D341Med (cell line): Measurements from ENCODE around the gene SREK1IP1.
"Not testable (repeated sequence)": the region's sequence is repeated elsewhere in the genome, so short reads cannot be mapped to it uniquely, and the experiment has no call there.

Experiments
- DNase-seq: peaks from one replicate; pipeline ENCODE4 v3.0.0; 2012; ENCODE audit warnings: low spot score

SREK1IP1 gene

DNA sequence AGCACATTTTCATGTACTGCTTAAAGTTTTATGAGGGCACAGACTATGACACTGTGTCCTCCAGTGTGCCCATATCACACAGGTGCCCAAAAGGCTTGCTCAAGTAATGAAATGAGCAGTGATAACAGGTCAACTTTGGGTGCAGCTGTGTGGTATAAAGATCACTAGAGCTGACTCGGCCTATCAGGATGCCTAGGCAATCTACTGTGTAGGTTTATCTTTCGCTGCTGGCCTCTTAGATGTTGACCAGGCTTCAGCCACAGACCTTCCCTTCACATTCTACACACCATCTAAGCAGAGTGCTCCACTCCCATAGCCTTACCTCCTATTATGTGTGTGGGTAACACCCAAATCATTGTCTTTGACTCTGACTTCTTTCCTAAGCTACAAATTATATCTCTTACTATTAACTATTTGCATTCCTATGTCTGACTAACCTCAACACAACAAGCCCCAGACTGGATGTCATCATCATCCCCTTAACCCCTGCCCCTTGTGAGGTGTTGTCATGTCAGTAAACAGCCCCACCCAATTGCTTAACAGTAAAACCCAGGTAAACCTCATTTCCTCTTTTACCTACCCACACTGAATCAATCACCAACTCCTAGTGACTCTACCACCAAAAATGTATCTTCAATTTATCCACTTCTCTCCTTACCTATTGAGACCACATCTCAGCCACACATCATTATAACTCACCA is 2.5 kb downstream of the SREK1IP1 start:
- no peak for DNase-seq

- DNase-seq, result no peak
Measured at GRCh38 chr5:64763948-64764503, 4.5 kb downstream of the SREK1IP1 start.

- DNase-seq, result no peak
Measured at GRCh38 chr5:64759960-64760660, 8.4 kb downstream of the SREK1IP1 start.

GRCh38 chr5:64758901-64759300 is 9.6 kb downstream of the SREK1IP1 start:
- no peak for DNase-seq

- DNase-seq, result no peak
Measured at GRCh38 chr5:64754066-64754465, 14.4 kb downstream of the SREK1IP1 start.

DNA sequence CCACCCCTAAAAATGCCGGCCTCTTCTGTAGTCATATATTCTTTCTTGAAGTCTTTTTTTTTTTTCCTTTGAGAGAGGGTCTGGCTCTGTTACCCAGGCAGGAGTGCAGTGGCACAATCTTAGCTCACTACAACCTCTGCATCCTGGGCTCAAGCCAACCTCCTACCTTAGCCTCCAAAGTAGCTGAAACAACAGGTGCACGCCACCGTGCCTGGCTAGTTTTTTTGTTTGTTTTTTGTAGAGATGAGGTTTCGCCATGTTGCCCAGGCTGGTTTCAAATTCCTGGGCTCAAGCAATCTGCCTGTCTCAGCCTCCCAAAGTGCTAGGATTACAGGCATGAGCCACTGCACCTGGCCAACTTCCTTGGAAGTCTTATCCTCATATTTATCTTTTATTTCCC is 19.1 kb downstream of the SREK1IP1 start:
- no peak for DNase-seq

GRCh38 chr5:64746446-64746845 is 22.0 kb downstream of the SREK1IP1 start:
- no peak for DNase-seq

DNA sequence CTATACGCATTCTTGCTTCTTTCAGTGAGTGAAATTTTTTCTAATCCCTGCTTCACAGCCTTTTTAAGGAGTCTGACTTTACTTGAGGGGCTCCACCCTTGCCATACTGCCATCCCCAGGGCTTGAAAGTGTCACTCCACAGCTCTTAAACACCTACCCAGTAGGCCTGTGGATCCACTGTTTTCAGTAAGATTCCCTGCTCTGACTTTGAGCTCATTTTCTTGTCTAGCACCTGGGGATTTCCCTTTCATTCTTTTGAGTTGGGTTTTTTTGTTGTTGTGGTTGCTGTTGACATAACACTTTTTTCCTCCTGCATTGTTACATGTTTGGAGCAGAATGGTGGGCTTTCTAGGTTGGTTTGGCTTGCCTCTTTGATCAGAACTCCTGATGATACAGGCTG is 23.6 kb downstream of the SREK1IP1 start:
- no peak for DNase-seq

DNA sequence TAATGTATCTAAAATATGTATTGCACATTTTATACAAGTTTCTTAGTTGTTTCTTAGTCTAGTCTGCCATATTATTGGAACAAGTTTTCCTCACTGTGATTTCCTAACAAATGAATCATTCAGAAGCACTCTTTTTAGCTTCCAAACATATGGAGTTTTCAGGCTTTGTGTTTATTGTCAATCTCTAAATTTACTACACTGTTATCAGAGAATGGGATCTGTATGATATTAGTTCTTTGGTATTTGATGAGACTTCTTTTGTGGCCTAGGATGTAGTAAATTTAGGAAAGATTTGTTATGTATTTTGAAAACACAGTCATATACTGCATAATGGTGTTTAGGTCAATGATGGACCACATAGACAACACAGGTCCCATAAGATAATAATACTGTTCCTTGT is 25.7 kb downstream of the SREK1IP1 start:
- no peak for DNase-seq

DNA sequence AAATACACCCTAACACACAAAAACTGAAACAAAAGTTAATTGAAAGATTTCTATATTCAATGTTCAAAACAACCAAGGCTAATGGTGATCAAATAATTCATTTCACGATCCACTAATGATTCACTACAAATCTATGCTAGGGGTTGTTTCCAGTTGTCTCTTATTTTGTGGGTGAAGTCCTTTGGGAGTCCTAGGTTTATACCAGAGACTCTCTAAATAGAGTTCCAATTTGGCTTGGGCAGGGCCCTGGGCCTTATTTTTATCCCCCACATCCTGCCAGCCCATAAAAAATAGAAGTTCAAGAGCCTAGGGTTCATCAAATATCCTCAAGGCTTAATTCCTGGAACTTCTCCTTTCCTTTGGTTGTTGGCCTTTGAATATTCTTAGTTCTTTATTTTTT is 26.1 kb downstream of the SREK1IP1 start:
- DNase-seq, result no peak

DNA sequence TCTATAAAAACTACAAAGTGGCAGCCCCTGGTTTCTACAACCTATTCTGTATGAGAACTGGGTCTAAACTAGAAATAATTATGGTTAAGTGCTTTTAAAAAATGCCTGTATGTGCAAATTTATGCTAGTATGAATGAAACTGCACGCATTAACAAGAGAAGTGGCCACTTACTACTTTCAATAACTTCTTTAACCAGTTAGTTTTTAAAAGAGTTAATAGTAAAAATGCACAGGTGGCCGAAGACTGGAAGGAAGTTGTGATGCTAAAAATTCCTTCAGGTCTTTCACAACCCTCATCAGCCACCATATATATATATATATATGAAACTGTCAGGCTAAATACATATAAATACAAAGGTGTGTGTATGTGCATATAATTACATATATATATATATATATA is 41.3 kb downstream of the SREK1IP1 start:
- no peak for DNase-seq

DNA sequence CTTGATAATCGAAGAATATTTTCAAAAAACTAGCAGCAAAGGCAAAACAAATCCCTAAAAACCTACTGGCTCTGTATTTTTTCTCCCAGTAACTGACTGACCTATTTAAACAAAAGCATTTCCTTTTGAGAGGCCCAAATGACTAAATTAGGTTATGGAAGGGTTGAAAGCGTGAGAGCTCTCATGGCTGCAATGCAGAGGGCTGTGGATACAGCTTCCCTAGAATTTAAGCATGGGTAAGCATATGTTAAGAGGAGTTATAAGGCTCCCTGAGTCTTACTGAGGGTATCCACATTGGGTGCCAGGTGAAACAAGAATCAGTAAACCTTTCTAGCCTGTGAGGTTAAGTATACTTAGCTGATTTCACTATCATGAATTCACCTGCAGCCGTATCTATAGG is 45.9 kb downstream of the SREK1IP1 start:
- DNase-seq, result no peak

DNA sequence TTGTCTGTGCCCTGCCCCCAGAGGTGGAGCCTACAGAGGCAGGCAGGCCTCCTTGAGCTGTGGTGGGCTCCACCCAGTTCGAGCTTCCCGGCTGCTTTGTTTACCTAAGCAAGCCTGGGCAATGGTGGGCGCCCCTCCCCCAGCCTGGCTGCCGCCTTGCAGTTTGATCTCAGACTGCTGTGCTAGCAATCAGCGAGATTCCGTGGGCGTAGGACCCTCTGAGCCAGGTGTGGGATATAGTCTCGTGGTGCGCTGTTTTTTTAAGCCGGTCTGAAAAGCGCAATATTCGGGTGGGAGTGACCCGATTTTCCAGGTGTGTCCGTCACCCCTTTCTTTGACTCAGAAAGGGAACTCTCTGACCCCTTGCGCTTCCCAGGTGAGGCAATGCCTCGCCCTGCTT is 54.0 kb downstream of the SREK1IP1 start:
- not testable (repeated sequence) for DNase-seq

DNA sequence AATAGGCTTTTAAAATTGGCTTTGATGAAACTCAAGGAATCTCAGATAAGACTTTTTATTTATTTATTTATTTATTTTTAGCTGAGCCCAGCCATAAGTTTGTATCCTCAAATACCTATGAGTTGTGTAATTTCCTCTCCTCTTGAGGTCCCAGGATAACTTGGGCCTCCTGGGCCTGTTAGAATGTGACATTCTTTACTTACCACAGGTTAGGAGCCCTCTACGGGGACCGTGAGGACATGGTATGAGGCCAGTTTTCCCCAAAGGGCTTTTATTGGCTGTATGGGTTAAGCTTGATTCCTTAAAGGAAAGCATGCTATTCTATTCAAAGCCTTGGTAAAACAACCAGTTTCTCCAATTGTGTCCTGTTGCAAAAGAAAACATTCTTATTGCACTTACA is 61.3 kb downstream of the SREK1IP1 start:
- DNase-seq, result no peak

DNA sequence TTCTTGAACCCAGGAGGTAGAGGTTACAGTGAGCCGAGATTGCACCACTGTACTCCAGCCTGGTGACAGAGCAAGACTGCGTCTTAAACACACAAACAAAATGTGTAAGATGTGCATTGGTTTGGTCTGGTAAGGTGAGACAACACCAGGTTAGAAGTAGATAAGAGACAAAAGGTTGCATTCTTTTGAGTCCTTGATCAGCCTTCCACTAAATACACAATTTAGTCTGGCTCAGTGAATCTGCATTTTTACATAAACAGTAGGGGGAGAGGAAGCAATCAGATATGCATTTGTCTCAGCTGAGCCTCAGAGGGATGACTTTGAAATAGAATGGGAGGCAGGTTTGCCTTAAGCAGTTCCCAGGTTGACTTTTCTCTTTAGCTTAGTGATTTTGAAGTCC is 62.4 kb downstream of the SREK1IP1 start:
- not testable (repeated sequence) for DNase-seq

DNA sequence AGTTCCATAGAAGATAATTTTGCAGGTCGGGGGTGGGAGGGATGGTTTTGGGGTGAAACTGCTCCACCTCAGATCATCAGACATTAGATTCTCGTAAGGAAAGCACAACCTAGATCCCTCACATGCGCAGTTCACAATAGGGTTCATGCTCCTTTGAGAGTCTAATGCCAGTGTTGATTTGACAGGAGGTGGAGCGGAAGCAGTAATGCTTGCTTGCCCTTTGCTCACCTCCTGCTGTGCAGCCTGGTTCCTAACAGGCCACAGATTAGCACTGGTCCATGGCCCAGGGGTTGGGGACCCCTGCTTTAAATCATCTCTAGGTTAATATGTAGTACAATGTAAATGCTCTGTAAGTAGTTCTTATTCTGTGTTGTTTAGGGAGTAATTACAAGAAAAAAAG is 67.7 kb downstream of the SREK1IP1 start:
- no peak for DNase-seq

GRCh38 chr5:64696414-64696813 is 72.1 kb downstream of the SREK1IP1 start:
- not testable (repeated sequence) for DNase-seq

GRCh38 chr5:64693636-64694035 is 74.9 kb downstream of the SREK1IP1 start:
- DNase-seq, result no peak

GRCh38 chr5:64691291-64691690 is 77.2 kb downstream of the SREK1IP1 start:
- no peak for DNase-seq

DNA sequence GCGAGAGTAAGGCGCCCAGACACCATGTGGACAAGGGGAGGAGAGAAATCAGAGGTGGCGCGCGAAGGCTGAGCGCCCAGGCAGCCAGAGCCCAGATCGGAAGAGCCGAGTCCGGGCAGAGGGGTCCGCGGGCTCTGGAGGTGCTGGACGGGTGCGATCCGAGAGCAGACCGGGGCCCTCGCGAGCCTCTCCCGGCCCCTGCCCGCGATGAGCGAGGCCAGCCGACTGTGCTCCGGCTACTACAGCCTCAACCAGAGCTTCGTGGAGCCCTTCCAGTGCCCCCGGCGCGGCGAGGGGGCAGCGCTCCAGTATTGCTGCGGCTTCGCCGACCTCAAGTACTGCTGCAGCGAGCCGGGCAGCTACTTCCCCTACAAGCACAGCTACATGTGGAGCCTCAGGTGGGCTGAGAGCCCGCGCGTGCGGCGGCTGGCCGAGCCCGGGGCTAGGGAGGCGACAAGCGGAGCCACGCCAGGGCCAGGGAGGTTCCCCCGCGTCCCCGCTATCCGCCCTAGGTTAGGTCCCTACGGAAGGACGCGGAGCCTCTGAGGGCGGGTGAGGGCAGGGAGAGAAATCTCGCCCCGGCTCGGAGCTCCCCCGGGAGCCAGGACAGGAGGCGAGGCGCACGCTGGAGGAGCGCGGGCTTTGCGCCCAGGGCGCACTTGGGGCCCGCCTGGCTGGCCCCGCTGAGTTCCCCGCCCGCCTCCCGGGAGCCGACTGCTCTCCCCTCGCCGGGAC is 77.9 kb downstream of the SREK1IP1 start, which contains the start of gene SHISAL2B:
Gene SHISAL2B, plus strand, starts transcription at position 87 of the 735 bp plus-strand sequence. Its CDS starts 121 bp downstream, at position 208.
- DNase-seq, result peak; percentile 68

DNA sequence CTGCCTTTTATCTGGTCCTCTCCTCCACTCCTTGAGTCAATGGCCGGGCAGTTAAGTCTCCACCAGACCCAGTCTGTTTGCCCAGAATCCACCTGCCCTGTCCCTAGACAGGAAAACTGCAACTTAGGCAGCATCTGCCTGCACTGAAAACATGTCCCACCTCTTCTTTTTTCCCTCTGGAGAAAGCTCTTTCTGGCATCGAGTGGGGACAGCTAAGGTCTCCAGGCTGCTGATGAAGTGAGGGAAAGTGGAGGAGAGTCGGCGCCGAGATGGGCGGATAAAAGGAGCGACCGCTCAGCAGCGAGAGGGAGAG is 78.4 kb downstream of the SREK1IP1 start:
- no peak for DNase-seq

- no peak for DNase-seq
Measured at GRCh38 chr5:64688965-64689364, 79.5 kb downstream of the SREK1IP1 start.

DNA sequence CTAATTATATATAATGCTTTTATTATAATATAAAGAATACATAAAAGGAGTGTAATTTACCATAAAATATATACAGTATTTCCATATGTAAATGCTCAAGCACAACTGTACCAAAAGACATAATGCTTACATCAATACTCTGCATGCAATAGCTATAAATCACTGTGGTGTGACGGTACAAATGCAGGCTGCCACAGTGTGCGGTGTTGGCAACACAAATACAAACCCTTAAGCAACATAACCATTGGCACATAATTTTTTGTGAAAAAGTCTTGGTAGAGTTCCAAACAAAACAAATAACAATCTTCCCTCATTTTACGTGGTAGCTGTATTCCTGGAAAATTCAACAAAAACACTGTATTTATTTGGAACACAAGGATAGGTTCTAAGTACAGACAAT is 80.1 kb downstream of the SREK1IP1 start:
- no peak for DNase-seq
